Dermis lymphatic vessel endothelial cell (primary cell): Measurements from ENCODE around the gene CRADD. TPM values are rescaled to one million over a fixed set of nuclear protein-coding genes. Genes with fewer than 3 reads are reported as not detected.

Experiments used
- total RNA-seq: library from RNA; depleted of rRNA; stranded (reverse); fragments of >200 nt; gene quantifications from 2 replicates; pipeline ENCODE4 v1.2.1, GENCODE V29; 2014

CRADD gene
- 9.9 and 11.4 TPM in 2 replicates for total RNA-seq

DNA sequence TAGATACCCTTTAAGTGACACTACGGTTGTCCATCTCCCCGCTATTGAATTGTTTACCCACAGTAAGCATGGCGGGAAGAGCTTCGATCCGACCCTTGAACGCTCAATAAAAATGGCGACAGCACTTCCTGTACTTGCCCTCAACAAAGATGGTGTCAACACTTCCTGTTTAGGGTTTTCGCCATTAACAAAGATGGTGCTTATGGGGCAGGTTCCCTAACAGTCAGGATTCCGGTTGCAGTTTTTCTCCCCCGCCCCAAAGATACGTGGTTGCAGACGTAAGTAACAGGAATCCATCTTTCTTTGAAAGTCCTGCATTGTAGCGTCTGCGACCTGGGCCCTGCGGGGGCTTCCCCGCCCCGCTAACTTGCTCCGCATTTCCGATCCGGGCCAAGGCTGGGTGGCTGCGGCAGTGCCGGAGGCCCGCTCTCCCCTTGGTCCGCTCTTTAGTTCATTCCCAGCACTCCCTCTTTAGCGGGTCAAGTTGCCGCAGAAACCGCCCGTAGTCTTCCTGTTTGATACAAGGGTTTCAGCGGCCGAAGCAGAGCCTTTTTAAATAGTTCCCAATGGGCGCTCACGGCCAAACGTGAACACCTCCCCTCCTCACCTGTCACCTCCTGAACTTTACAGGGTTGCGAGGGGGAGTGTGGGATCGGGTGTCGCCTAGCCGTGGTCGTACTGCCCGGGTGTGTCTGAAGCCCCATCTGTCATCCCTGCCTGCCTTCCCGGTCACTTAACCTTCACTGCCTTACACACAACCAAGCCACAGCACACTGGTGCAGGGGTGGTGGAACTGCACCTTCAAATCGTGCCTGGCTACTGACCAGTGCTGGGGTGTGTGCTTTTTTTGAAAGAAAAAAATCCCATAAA lies at the start of gene CRADD:
Gene CRADD, plus strand, starts transcription at position 181 of the 870 bp plus-strand sequence.

Other genes starting within 250 kb of the CRADD start
- 134 and 136 TPM in 2 replicates for gene UBE2N, start 235.4 kb upstream of the CRADD start, total RNA-seq
- 45.9 and 71.7 TPM in 2 replicates for gene MRPL42, start 209.9 kb upstream of the CRADD start, total RNA-seq
- gene SOCS2, start 104.7 kb upstream of the CRADD start, total RNA-seq = 80.9 and 86.0 TPM in 2 replicates